BLaER1 treated with 17β-estradiol and CSF1 and Interleukin-3, amounts not matched to agents 10 nM and 100 nM (cell line): ENCODE measurements around the gene PARK7.
"Not testable (repeated sequence)": the region's sequence is repeated elsewhere in the genome, so short reads cannot be mapped to it uniquely, and the experiment has no call there.

ENCODE experiments used
- H3K27ac ChIP-seq, 11 experiments: shearing (Covaris generic); formaldehyde crosslinking; 2 replicates each; pipeline ENCODE4 v1.8.1; 2022
- H3K27me3 ChIP-seq, 11 experiments: shearing (Covaris generic); formaldehyde crosslinking; 2 replicates each; pipeline ENCODE4 v1.8.1; 2022
- H3K36me3 ChIP-seq, 11 experiments: shearing (Covaris generic); formaldehyde crosslinking; 2 replicates each; pipeline ENCODE4 v1.8.1; 2022
- H3K4me1 ChIP-seq, 10 experiments: shearing (Covaris generic); formaldehyde crosslinking; 2 replicates each; pipeline ENCODE4 v1.8.1; 2022
- H3K4me2 ChIP-seq, 11 experiments: shearing (Covaris generic); formaldehyde crosslinking; 2 replicates each; pipeline ENCODE4 v1.8.1; 2022
- H3K4me3 ChIP-seq, 10 experiments: shearing (Covaris generic); formaldehyde crosslinking; 2 replicates each; pipeline ENCODE4 v1.8.1; 2022
- H3K9ac ChIP-seq, 11 experiments: shearing (Covaris generic); formaldehyde crosslinking; 2 replicates each; pipeline ENCODE4 v1.8.1; 2022
- H3K9me3 ChIP-seq, 11 experiments: shearing (Covaris generic); formaldehyde crosslinking; replicated peaks in 1 of 11; 2 replicates each; pipeline ENCODE4 v1.8.1; 2022
- H4K20me1 ChIP-seq, 11 experiments: shearing (Covaris generic); formaldehyde crosslinking; 2 replicates each; pipeline ENCODE4 v1.8.1; 2022
- Cebpa-rat ChIP-seq, 11 experiments: shearing (Covaris generic); IDR thresholded peaks; 2 replicates each; pipeline ENCODE4 v1.8.1; 2022

Gene PARK7

DNA sequence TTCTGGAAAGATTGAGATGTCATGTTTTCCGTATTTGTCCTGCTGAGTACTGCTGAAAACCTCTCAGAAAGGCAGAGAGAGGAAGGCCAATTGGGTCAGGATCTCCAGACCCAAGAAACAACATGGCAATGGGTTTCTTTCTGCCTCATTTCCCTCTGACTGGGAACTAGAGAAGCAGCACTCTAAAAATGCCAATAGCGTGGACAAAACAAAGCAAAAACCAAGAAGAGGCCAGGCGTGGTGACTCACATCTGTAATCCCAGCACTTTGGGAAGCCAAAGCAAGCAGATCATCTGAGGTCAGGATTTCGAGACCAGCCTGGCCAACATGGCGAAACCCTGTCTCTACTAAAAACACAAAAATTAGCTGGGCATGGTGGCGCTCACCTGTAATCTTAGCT lies 39.2 kb upstream of the PARK7 start:
- no peak for TF ChIP-seq Cebpa-rat (IDR thresholded peaks at IDR 0.05)
- peaks cover 0 to 24% (median 13%) of the 10 kb centered on the region in 10 experiments; a peak in 17 of 20 replicates for H3K4me1 ChIP-seq
- no peak overlapping the region for H3K4me3 ChIP-seq
- peak overlapping the region in 2 of 11 experiments; percentile 13 to 43; a peak in 4 of 22 replicates for H3K4me2 ChIP-seq
- H3K27me3 ChIP-seq, result no peaks in the 10 kb centered on the region
- no peak overlapping the region for H3K27ac ChIP-seq
- no peaks in the 10 kb centered on the region for H3K36me3 ChIP-seq
- no peaks in the 10 kb centered on the region for H3K9me3 ChIP-seq
- no peaks in the 10 kb centered on the region for H4K20me1 ChIP-seq
- H3K9ac ChIP-seq, result no peak overlapping the region

DNA sequence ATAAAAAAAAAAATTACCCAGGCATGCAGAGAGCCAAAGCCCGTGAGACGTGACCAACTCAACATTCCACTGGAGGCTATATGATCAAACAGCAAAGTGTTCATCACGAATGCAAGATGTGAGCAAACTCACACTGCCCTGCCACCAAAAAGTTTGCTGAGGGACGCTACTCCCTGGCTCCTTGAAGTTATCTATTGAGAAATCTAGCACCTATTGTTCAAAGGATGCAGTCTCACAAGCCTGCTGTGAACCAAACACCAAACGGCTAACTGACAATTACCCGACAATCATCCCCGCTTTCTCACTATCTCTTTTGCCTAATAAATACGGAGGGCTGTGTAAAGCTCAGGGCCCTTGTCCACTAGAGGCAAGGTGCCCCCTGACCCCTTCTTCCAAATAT lies 34.5 kb upstream of the PARK7 start:
- H3K9ac ChIP-seq, H3K27ac ChIP-seq, H3K27me3 ChIP-seq, H3K9me3 ChIP-seq, H4K20me1 ChIP-seq, H3K36me3 ChIP-seq, H3K4me2 ChIP-seq, H3K4me3 ChIP-seq: not testable (repeated sequence)
- peaks cover 29 to 37% (median 32%) of the 10 kb centered on the region in 10 experiments for H3K4me1 ChIP-seq

GRCh38 chr1:7928247-7928646 lies 33.3 kb upstream of the PARK7 start:
- H3K4me1 ChIP-seq, result peaks cover 25 to 35% (median 32%) of the 10 kb centered on the region in 10 experiments
- TF ChIP-seq Cebpa-rat (IDR thresholded peaks at IDR 0.05), result no peak
- H3K36me3 ChIP-seq, result no peaks in the 10 kb centered on the region
- no peak overlapping the region for H3K4me3 ChIP-seq
- H3K4me2 ChIP-seq, result no peak overlapping the region
- H3K27me3 ChIP-seq, result no peaks in the 10 kb centered on the region
- H3K27ac ChIP-seq, result no peak overlapping the region
- H4K20me1 ChIP-seq, result no peaks in the 10 kb centered on the region
- no peaks in the 10 kb centered on the region for H3K9me3 ChIP-seq
- H3K9ac ChIP-seq, result no peak overlapping the region

DNA sequence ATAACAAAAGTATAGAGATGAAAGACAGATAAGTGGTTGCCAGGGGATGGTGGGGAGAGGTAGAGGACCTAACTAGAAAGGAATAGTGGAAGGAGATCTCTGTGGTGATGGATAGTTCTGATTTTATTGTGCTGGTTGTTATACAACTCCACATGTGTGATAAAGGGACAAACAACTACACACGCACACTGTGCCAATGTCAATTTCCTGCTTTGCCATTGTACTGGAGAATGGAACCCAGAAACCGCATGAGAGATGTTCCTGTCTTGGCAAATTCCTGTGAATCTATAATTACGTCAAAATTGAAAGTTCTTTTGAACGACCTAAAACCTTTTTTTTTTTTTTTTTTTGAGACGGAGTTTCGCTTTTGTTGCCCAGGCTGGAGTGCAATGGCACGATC lies 31.9 kb upstream of the PARK7 start:
- Histone ChIP-seq H3K4me2 (peak overlapping the region; percentile 61 to 86 (median 76)), H3K9me3 (no peaks in the 10 kb centered on the region), H3K27me3 (no peaks in the 10 kb centered on the region)

GRCh38 chr1:7930645-7931445 lies 30.7 kb upstream of the PARK7 start:
- Histone ChIP-seq H3K4me2 (peak overlapping the region; percentile 61 to 86 (median 76)), H3K27me3 (no peaks in the 10 kb centered on the region), H3K27ac (peak overlapping the region in 9 of 11 experiments; percentile 28 to 55 (median 41); a peak in 15 of 22 replicates)

More for the DNA sequence above, 31.9 kb upstream of the PARK7 start:
- no peaks in the 10 kb centered on the region for H4K20me1 ChIP-seq
- H3K36me3 ChIP-seq, result no peaks in the 10 kb centered on the region
- H3K4me3 ChIP-seq, result no peak overlapping the region
- TF ChIP-seq Cebpa-rat (IDR thresholded peaks at IDR 0.05), result no peak
- no peak overlapping the region for H3K27ac ChIP-seq
- H3K4me1 ChIP-seq, result peaks cover 25 to 35% (median 31%) of the 10 kb centered on the region in 10 experiments
- H3K9ac ChIP-seq, result no peak overlapping the region; a peak in 1 of 22 replicates

GRCh38 chr1:7931446-7931812 lies 30.1 kb upstream of the PARK7 start:
- no peak overlapping the region for H3K9ac ChIP-seq
- H3K4me1 ChIP-seq, result peaks cover 25 to 35% (median 31%) of the 10 kb centered on the region in 10 experiments
- H3K4me2 ChIP-seq, result peak overlapping the region; percentile 61 to 86 (median 76)
- no peak for TF ChIP-seq Cebpa-rat (IDR thresholded peaks at IDR 0.05)
- no peaks in the 10 kb centered on the region for H3K36me3 ChIP-seq
- no peaks in the 10 kb centered on the region for H3K9me3 ChIP-seq
- H3K27ac ChIP-seq, result peak overlapping the region in 4 of 11 experiments; percentile 28 to 52 (median 38); a peak in 5 of 22 replicates
- no peak overlapping the region for H3K4me3 ChIP-seq
- no peaks in the 10 kb centered on the region for H4K20me1 ChIP-seq
- no peaks in the 10 kb centered on the region for H3K27me3 ChIP-seq

More at GRCh38 chr1:7930645-7931445, 30.7 kb upstream of the PARK7 start:
- no peaks in the 10 kb centered on the region for H4K20me1 ChIP-seq
- no peak for TF ChIP-seq Cebpa-rat (IDR thresholded peaks at IDR 0.05)
- peak overlapping the region in 7 of 11 experiments; percentile 3 to 38 (median 9); a peak in 9 of 22 replicates for H3K9ac ChIP-seq
- H3K9me3 ChIP-seq, result no peaks in the 10 kb centered on the region
- no peaks in the 10 kb centered on the region for H3K36me3 ChIP-seq
- peaks cover 25 to 35% (median 31%) of the 10 kb centered on the region in 10 experiments for H3K4me1 ChIP-seq
- H3K4me3 ChIP-seq, result peak overlapping the region in 3 of 10 experiments; percentile 14 to 26 (median 18); a peak in 7 of 20 replicates

DNA sequence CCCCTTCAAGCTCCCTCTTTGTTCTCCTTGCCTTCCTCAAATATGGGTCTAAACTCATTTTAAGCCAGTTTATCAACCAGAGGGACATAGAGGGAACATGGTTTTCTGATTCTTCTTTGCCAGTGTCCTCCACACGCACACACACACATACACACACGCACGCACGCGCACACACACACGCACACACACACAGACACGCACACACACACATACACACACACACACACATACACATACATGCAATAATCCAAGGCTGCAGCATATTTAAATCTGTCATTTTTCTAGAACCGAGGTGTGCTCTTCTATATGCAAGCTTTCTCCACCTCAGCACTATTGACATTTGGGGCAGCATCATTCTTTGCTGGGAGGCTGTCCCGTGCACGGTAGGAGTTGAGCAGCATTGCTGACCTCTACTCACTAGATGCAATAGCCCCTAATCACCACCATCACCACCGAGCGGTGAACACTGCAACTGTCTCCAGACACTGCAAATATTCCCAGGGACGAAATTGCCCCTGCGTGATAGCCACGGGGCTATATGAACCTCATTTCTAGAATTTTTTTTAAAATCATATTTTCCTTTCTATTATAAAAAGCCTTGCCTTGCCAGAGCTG lies 28.9 kb upstream of the PARK7 start:
- Histone ChIP-seq H3K4me1 (peaks cover 25 to 35% (median 31%) of the 10 kb centered on the region in 10 experiments), H3K4me2 (0 out of 22 replicates have a peak overlapping the region, but pooled peaks of 1 of the 11 experiments have one; percentile 82), H4K20me1 (no peaks in the 10 kb centered on the region), H3K9me3 (no peaks in the 10 kb centered on the region), H3K4me3 (no peak overlapping the region), H3K9ac (no peak overlapping the region), H3K36me3 (no peaks in the 10 kb centered on the region), H3K27ac (no peak overlapping the region), H3K27me3 (no peaks in the 10 kb centered on the region)
- TF ChIP-seq Cebpa-rat (IDR thresholded peaks at IDR 0.05), result no peak

DNA sequence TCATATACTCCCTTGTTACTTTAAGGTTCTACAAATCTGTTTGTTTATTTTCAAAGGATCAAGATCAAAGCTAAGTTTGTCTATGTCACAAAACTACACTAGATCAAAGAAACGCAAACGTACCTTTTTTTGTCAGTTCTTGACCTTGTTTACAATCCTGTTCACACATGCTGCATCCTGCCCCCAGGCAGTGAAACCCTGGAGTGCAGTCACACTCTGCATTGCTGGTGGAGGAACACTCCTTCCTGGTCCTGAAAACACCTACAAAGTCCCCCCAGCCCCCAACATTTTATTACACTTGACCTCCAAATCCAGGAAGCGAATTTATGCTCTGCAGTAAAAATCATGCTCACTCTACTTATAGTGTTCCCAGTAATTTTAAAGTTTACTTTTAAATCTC lies 23.4 kb upstream of the PARK7 start:
- no peak overlapping the region for H3K27ac ChIP-seq
- no peak for TF ChIP-seq Cebpa-rat (IDR thresholded peaks at IDR 0.05)
- no peak overlapping the region for H3K4me3 ChIP-seq
- no peaks in the 10 kb centered on the region for H3K27me3 ChIP-seq
- no peaks in the 10 kb centered on the region for H3K36me3 ChIP-seq
- H3K4me1 ChIP-seq, result peaks cover 34 to 39% (median 37%) of the 10 kb centered on the region in 10 experiments
- no peaks in the 10 kb centered on the region for H3K9me3 ChIP-seq
- H3K9ac ChIP-seq, result no peak overlapping the region
- no peak overlapping the region for H3K4me2 ChIP-seq
- no peaks in the 10 kb centered on the region for H4K20me1 ChIP-seq

DNA sequence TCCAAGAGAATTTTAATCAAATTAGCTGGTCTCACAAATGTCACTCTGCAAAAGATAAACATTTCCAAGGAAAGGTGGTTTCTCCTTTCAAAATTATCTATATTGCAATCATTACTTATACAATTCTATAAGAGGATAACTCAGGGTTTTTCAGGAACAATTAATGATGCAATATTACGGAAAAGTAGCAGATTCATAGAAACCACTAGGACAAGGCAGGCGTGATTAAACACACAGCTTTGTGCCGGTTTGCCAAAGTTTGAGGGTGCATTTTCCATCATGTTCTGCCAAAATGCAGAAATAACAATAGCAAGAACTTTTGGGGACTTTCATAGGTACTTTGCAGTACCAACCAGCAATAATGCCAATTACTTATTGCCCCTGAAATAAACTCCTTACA lies 21.5 kb upstream of the PARK7 start:
- peaks cover 36 to 58% (median 54%) of the 10 kb centered on the region in 10 experiments for H3K4me1 ChIP-seq
- TF ChIP-seq Cebpa-rat (IDR thresholded peaks at IDR 0.05), result 0 out of 22 replicates have a peak, but pooled peaks of 1 of the 11 experiments have one; percentile 13
- peak overlapping the region in 10 of 11 experiments; percentile 80 to 97 (median 88); a peak in 20 of 22 replicates for H3K4me2 ChIP-seq
- no peaks in the 10 kb centered on the region for H3K27me3 ChIP-seq
- no peaks in the 10 kb centered on the region for H3K36me3 ChIP-seq
- H3K27ac ChIP-seq, result no peak overlapping the region
- no peak overlapping the region for H3K9ac ChIP-seq
- no peak overlapping the region for H3K4me3 ChIP-seq
- no peaks in the 10 kb centered on the region for H4K20me1 ChIP-seq
- H3K9me3 ChIP-seq, result no peaks in the 10 kb centered on the region
